Measurements from ENCODE around the gene TBC1D2.

TBC1D2 gene

GRCh38 chr9:98172604-98173003, 82.8 kb downstream of the TBC1D2 start:
- no peak for DNase-seq (ENCODE audit: low read depth in 2 of 3, low spot score in 1 of 3)

- no peak for DNase-seq (ENCODE audit: low read depth in 2 of 3, low spot score in 1 of 3)
These were observed 84.1 kb downstream of the TBC1D2 start for GRCh38 chr9:98171176-98171925.

GRCh38 chr9:98168941-98169488, 86.4 kb downstream of the TBC1D2 start:
- peak in 2 of 3 donors; percentile 17 to 41 for DNase-seq (ENCODE audit: low read depth in 2 of 3, low spot score in 1 of 3)

GRCh38 chr9:98168153-98168780, 87.2 kb downstream of the TBC1D2 start:
- DNase-seq (ENCODE audit: low read depth in 2 of 3, low spot score in 1 of 3) = no peak

GRCh38 chr9:98164912-98165311, 90.5 kb downstream of the TBC1D2 start:
- DNase-seq (ENCODE audit: low read depth in 2 of 3, low spot score in 1 of 3) = no peak

GRCh38 chr9:98162613-98163012, 92.8 kb downstream of the TBC1D2 start:
- DNase-seq (ENCODE audit: low read depth in 2 of 3, low spot score in 1 of 3) = no peak

GRCh38 chr9:98161851-98162250, 93.6 kb downstream of the TBC1D2 start:
- no peak for DNase-seq (ENCODE audit: low read depth in 2 of 3, low spot score in 1 of 3)

- DNase-seq (ENCODE audit: low read depth in 2 of 3, low spot score in 1 of 3) = no peak
These were observed 95.7 kb downstream of the TBC1D2 start for GRCh38 chr9:98159790-98160189.

GRCh38 chr9:98159301-98159700, 96.1 kb downstream of the TBC1D2 start:
- no peak for DNase-seq (ENCODE audit: low read depth in 2 of 3, low spot score in 1 of 3)

GRCh38 chr9:98158071-98158831, 97.2 kb downstream of the TBC1D2 start:
- DNase-seq (ENCODE audit: low read depth in 2 of 3, low spot score in 1 of 3) = no peak

GRCh38 chr9:98157372-98157771, 98.1 kb downstream of the TBC1D2 start:
- no peak for DNase-seq (ENCODE audit: low read depth in 2 of 3, low spot score in 1 of 3)

- DNase-seq (ENCODE audit: low read depth in 2 of 3, low spot score in 1 of 3) = no peak
These were observed 100.8 kb downstream of the TBC1D2 start for GRCh38 chr9:98154678-98155077.

GRCh38 chr9:98152526-98152925, 102.9 kb downstream of the TBC1D2 start:
- DNase-seq (ENCODE audit: low read depth in 2 of 3, low spot score in 1 of 3) = no peak

- DNase-seq (ENCODE audit: low read depth in 2 of 3, low spot score in 1 of 3) = no peak
These were observed 104.7 kb downstream of the TBC1D2 start for GRCh38 chr9:98150721-98151120.

- DNase-seq (ENCODE audit: low read depth in 2 of 3, low spot score in 1 of 3) = no peak
These were observed 105.3 kb downstream of the TBC1D2 start for GRCh38 chr9:98150164-98150563.

- DNase-seq (ENCODE audit: low read depth in 2 of 3, low spot score in 1 of 3) = no peak
These were observed 106.0 kb downstream of the TBC1D2 start for GRCh38 chr9:98149422-98149821.
